ENCODE measurements around the gene C21orf58.
"Not testable (repeated sequence)": the region's sequence is repeated elsewhere in the genome, so short reads cannot be mapped to it uniquely, and the experiment has no call there.

The C21orf58 gene

DNA sequence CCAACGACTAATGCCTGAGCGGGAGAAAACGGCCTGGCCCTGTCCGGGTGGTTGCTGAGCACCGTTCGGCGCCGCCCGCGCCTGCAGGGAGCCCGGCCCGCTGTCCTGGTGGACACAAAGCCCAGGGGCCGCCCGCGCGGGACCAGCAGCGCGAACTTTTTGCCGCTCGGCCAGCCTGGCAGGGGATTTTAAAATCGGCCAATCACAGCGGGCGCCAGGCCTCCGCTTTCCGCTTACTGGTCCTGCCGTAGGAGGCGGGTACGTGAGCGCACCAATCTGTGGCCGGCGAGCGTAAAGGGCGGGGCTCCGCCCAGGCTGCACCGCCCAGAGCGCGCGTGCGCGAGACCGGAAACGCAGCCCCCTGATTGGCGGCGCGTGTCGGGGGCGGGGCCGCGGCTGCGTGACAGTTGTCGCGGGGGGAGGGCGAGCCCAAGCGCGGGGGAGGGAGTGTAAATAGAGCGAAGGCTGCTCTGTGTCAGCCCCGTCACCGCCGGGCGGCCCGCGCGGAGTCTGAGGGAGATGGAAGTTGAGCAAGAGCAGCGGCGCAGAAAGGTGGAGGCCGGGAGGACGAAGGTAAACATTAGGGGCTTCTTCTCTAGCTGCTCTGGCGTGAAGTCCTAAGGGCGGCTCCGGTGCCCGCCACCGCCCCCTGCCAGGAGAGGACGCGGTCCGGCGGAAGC lies at the start of gene C21orf58, which contains the start of gene PCNT:
Gene C21orf58, minus strand, starts transcription at position 161 of the 680 bp plus-strand sequence. CDS start 1,132 bp downstream, outside the sequence.
Gene PCNT, plus strand, starts transcription at position 447 of the 680 bp plus-strand sequence. Its CDS starts 73 bp downstream, at position 520.
- DNase-seq: peak; percentile 62 to 88

DNA sequence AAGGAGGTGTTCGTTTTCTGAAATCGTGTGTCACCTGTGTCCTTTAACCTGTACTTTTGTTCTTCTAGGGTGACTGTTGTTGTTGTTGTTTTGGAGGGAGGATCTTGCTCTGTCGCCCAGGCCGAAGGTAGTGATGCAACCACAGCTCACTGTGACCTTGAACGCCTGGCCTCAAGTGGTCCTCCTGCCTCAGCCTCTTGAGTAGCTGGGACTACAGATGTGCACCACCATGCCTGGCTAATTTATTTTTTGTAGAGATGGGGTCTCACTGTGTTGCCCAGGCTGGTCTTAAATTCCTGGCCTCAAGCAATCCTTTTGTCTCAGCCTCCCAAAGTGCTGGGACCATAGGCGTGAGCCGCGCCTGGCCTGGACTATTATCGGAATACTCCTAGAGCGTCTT lies 49.3 kb upstream of the C21orf58 start:
- DNase-seq: not testable (repeated sequence)

DNA sequence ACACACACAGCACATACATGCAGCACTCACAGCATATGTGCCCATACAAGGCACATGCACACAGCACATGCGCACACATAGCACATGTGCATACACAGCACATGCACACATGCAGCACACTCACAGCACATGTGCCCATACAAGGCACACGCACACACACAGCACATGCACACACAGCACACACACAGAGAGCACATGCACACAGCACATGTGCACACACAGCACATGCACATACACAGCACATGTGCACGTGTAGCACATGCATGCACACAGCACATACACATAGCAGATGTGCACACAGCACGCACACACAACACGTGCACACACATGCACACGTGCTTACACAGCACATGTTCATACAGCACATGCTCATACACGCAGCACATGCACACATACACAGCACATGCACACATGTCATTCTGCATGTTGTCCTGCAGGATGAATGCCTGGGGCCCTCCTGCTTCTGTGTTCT lies 48.4 kb upstream of the C21orf58 start:
- DNase-seq: no peak

DNA sequence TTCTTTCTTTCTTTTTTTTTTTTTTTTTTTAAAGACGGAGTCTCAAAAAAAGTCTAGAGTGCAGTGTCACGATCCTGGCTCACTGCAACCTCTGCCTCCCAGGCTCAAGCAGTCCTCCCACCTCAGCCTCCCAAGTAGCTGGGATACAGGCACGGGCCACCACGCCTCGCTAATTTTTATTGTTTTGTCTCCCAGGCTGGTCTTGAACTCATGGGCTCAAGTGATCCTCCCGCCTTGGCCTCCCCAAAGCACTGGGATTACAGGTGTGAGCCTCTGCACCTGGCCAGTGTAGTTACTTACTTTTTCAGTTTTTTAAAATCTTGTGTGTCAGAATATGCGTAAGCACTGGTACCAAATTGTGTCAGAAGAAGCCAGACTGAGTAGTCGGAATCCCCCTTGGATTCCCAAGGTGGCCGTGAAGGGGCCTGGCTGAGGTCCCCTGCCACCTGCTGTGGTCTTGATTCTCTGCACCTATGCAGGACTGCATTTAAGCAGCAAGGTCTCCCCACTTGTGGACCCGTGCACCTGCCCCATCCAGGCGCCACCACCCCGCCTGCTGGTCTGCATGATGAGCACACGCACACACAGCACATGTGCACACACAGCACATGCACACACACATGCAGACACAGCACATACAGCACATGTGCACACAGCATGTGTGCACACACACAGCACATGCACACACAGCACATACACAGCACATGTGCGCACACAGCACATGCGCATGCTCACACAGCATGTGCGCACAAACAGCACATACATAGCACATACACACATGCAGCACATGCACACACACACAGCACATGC lies 47.7 kb upstream of the C21orf58 start:
- DNase-seq: no peak

DNA sequence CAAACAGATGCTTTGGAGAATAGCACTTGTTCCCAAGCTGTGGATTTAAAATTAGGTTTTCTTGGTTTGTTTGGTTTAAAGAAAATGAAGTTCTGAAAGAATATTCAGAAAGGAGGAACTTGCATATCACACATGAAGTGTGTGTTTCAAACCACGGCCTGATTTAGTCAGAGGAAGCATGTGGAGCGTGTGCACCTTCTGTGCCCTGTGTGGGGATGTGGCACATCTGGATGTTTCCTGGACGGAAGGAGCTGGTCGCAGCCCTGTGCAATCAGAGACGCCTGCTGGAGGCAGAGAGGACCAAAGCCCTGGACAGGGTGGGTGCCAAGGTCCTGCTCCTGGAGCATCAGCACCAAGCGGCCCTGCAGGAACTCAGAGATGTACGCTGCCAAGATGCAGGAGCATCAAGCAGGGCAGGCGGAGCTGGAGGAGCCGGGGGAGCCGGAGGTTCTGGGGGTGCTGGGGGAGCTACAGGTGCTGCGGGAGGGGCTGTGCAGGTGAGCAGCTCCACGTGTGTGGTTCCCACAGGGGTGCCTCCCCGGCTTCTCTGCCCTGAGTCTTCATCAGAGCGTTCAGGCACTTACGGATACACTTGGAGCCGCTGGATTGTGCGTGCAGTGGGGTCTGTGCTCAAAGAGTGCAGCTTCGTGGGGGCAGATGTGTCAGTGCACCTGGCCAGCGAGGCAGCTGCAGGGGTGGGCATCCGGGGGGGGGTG lies 46.0 kb upstream of the C21orf58 start:
- no peak for DNase-seq

DNA sequence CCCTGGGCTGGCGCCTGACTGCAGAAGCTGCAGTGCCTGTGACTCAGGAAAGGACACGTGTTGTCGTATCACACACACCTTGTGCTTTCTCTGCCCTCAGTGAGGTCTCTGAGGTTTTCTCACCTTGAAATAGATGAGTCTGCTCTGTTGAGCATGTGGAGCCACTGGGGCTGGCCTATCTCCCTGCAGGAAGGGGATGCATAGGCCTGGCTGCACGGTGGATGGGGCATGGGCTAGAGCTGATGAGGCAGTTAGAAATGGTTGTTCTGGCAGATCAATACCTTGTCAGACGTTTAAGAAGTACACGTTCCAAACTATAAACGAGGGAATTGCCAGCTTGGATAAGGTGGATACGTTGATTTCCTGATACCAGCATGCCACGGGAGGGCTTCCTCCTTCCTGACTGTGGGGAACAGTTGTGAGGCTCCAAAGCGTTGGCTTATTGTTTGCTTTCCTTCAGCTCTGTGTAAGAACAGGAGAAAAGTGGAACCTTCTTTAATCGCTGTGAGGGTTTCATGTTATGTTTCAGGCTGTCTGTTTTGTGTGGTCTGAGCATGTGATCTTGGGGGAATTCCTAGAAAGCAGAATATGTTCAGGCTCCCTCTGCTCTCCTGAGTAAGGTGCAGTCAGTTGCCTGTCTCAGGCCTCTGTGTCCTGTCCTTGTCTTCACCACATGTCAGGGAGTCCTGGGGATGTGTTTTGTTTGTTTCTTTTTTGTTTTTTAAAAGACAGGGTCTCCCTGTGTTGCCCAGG lies 45.0 kb upstream of the C21orf58 start:
- DNase-seq: no peak

DNA sequence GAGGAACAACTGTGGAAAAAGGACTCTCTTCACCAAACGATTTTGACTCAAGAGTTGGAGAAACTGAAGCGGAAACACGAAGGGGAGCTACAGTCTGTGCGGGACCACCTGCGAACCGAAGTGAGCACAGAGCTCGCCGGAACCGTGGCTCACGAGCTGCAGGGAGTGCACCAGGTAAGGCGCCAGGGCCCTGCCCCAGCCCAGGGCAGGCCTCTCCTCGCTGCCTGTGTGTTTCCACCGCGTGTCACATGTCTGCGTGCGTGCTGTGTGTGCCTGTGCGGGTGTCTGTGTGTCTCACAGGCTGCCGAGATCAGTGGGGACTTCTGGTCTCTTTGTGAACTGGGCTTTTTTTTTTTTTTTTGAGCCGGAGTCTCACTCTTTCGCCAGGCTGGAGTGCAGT lies 43.3 kb upstream of the C21orf58 start:
- DNase-seq: no peak

DNA sequence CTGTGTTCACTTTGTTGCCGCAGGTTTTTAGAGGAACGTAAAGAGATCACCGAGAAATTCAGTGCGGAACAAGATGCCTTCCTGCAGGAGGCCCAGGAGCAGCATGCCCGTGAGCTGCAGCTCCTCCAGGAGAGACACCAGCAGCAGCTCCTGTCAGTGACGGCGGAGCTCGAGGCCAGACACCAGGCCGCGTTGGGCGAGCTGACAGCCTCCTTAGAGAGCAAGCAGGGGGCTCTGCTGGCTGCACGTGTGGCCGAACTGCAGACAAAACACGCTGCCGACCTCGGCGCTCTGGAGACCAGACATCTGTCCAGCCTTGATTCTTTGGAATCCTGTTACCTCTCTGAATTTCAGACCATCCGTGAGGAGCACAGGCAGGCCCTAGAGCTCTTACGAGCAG lies 42.9 kb upstream of the C21orf58 start:
- DNase-seq: no peak

DNA sequence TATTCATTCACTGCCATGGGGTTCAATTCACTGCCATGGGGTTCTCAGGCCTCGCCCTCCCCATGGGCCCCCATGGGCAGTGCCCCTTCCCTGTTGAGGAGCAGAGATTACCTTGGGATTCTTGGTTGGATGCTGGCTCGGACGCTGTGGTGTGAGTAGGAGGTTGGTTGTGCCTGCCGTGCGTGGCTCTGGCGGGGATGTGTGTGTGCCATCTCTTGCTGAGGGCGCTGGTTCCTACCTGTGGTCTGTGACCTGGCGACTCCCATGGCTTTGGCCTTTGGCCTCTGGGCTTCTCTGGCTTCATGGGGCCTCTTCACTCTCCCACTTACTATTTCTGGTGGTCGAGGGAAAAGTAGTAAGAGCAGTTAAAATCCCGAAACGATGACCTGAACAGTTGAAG lies 42.4 kb upstream of the C21orf58 start:
- no peak for DNase-seq

DNA sequence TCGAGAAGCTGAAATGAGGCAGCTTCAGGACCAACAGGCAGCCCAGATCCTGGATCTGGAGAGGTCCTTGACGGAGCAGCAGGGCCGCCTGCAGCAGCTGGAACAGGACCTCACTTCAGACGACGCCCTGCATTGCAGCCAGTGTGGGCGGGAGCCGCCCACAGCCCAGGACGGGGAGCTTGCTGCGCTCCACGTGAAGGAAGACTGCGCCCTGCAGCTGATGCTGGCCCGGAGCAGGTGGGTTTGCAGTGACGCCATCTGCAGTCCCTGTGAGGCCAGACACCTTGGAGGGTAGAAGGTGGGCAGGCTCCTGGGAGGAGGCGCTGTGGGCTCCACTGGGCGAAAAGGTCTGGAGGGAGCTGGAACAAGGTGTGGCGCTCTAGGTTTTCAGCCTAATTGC lies 40.0 kb upstream of the C21orf58 start:
- DNase-seq: no peak

DNA sequence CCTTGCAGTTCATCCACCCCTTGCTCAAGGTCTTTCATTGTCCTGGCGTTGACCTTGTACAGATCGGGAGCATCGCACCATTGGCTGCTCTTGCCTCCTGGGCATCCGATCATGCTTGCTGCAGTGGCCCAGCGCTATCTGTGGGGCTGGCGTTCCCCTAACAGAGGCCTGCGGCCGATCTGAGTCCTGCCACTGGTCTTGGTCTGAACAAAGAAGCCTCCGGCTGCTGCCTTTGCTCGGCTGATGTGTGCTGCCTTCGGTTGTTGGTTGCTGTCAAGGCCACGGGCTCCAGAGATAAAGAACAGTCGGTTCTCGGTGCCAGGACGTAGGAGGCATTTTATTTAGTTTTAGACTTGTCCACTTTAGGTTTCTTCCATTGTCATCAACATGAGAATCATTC lies 39.3 kb upstream of the C21orf58 start:
- no peak for DNase-seq

DNA sequence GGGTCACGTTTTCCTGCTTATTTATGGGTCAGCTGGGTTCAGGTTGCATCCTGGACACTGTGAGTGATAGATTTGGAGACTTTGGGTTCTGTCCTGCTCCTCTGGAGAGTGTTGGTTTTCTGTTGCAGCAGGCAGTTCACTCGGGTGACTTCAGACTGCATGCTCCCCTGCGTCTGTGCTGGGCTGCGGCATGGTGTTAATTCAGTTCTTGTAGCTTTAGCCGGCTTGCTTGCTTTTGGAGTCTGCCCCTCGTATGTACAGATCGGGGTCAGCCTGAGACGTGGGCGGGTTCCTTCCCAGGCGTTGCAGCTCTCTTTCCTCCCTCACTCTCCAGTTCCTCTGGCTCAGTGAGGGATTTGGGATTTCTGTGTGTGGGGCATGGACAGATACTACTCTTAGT lies 38.3 kb upstream of the C21orf58 start:
- DNase-seq: no peak

DNA sequence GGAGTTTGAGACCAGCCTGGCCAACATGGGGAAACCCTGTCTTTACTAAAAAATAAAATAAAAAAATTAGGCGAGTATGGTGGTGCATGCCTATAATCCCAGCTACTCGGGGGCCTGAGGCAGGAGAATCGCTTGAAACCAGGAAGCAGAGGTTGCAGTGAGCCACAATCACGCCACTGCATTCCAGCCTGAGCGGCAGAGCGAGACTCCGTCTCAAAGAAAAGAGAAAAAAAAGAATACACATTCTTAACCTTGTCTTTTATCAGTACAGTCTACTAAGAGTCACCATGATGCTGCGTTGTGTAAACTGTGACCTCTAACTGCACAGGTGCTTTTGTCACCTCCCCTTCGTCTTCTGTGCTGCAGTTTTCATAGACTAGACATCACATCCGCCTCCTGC lies 37.5 kb upstream of the C21orf58 start:
- DNase-seq: no peak

DNA sequence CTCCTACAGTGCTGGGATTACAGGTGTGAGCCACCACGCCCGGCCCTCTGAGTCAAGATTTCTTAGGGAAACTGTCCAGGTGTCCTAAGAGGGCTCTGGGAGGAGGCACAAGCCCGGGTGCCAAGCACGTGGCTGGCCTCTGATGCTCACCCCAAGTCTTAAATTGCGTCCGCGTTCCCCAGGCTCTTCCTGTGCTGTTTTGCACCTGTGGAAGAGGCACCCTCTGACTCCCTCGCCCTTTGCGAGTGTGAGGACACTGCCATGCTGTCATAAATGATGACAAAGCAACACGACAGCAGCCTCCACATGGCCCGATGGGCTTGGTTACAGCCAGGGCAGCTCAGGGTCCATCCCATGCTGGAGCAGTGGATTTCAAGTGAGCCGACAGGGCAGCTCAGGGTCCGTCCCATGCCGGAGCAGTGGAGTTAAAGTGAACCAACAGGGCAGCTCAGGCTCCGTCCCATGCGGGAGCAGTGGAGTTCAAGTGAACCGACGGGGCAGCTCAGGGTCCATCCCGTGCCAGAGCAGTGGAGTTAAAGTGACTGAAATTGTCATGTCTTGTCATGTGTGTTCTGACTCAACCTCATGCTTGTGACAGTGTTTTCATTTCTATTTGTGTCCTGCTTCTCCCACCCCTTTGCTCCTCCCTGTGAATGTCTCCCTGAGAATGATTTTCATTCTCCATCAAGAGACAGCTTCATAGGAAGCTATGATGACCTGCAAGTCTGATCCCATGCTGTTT lies 34.2 kb upstream of the C21orf58 start:
- DNase-seq: no peak

DNA sequence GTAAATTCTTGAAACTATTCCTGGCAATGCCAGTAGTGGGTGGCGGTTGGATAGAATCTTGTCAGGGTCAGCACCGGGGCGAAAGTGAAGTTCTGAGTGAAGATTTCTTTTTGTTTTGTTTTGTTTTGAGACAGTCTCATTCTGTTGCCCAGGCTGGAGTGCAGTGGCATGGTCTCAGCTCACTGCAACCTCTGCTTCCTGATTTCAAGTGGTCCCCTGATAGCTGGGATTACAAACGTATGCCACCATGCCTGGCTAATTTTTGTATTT lies 33.6 kb upstream of the C21orf58 start:
- no peak for DNase-seq

DNA sequence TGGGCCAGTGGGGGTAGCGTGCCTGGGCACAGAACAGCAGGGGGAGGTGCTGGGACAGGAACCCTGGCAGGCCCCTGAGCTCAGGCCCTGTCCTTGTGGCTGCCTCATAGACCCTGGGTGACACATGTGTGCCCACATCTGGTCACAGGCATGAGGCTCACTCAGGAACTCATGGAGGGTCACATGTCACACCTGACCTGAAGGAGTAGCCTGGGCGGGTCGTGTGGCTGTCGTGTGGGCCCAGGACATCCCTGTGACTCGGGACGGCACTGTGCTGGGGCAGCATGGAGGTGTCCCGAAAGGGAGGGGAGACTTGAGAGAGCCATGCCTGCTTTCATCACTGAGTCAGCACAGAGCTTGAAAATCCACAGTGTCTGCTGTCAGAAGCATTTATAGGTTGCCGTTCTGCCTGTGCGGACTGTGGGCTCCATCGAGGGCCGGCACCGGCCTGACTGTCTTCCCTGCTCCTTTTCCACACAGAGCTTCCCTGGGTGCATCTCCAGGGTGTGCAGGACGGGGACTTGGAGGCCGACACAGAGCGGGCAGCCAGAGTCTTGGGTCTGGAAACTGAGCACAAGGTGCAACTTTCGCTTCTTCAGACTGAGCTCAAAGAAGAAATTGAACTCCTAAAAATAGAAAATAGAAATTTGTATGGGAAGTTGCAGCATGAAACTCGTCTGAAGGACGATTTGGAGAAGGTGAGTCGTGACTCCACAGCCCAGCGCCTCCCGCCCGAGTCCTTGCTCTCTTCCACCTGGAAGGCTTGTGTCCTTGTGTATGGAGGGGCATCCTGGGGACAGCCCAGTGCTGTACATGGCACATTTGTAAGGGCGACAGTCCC lies 33.0 kb upstream of the C21orf58 start:
- no peak for DNase-seq

DNA sequence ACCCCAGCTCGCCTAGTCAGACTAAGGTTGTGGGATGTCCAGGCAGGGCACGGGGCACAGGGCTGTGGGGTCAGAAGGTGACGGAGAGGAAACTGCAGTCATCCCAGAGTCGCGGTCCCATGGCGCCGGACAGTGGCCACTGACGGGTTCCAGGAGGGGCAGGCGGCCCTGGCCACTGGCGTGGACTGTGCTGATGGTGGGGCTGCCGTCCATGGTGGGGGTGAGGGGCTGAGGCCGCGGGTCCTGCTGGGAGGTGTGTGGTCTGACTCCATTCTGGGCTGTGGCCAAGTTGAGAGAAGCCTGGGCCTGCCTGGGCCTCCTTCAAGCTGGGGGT lies 32.3 kb upstream of the C21orf58 start:
- no peak for DNase-seq

DNA sequence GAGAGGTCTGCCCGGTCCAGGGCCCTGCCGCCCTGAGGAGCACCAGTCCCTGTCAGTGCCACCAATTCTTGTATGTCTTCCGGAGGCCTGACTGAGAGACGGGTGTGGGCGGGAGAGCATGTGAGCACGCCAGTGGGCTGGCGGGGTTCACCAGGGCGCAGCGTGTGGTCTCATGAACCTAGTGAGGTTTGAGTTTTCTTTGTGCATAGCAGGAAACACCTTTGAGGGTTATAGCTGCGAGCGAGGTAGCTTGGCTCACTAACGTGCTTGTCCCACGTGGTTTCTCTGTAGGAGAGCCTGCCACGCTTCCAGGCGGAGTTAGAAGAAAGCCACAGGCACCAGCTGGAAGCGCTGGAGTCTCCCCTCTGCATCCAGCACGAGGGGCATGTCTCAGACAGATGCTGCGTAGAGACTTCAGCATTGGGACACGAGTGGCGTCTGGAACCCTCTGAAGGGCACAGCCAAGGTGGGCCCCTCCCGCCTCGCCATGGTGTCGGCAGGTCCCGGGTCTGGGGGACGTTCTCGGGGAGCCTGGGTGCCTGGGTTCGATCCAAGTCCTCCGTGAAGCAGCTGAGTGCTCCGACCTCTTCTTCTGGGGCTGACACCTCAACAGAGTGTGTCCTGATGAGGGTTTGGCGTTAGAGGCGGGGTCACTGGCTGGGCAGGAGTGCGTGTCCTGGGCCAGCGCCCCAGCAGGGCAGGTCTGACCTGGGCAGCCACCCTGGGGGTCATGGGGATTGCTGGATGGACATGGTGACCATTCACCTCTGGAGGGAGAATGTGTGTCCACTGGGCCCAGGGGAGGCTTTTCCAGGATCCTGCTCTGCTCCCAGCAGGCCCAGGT lies 31.7 kb upstream of the C21orf58 start:
- no peak for DNase-seq

DNA sequence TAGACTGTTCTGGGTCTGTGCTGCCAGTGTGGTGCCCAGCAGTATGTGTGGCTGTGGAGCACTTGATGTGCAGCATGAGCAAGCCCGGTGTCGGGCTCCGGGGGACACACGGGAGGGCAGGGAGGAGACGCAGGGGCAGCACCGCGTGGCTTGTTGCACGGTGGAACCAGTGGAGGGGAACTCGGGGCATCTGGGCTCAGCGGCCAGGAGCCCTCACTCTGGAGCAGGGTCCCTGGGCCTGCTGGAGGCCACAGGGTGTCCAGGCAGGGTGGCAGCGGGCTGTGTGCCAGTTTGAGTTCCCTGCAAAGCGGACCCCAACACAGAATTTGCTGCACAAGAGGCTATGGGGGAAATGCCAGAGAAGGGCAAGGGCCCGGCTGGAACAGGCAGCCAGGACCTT lies 30.8 kb upstream of the C21orf58 start:
- no peak for DNase-seq

DNA sequence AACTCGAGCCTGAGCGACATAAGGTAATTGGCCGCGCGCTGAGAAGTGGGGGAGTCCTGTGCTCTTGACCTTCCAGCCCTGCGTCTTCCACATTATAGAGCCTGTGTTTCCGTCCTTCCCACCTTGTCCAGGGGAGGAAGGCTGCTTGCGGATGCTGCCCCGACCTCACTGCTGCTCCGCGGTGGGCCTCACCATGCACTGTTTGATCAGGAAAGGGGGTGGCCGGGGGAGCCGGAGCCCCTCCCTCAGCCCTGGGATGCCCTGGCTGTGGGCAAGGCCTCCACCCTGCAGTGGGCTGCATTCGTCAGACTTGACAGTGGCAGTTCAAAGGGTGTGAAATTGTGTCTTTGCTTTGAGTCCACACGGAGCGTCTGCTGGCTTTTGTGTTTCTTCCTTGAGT lies 30.4 kb upstream of the C21orf58 start:
- no peak for DNase-seq

DNA sequence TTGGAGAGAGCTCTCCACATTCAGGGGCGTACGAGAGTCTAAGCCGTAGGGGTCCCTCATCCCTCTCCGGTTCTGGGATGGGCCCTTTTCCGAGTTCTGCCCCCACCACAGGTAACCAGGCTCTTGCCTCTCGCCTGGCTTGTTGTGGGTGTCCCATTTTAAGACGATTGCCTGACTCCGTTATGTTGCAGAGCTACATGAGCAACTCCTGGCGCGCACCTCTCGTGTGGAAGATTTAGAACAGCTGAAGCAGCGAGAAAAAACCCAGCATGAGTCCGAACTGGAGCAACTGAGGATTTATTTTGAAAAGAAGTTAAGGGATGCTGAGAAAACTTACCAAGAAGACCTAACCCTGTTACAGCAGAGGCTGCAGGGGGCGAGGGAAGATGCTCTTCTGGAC lies 29.2 kb upstream of the C21orf58 start:
- DNase-seq: no peak

Measured in cerebellar nuclear complex (tissue), 1 donor.